NCI-H82 (cell line): ENCODE data around the gene C2CD3.

Source experiments
- DNase-seq: peaks from one replicate; lab custom pipeline; 2025; lab: John Stamatoyannopoulos, UW

Gene C2CD3

GRCh38 chr11:74018331-74019005 lies 152.3 kb downstream of the C2CD3 start:
- DNase-seq, result no peak

DNA sequence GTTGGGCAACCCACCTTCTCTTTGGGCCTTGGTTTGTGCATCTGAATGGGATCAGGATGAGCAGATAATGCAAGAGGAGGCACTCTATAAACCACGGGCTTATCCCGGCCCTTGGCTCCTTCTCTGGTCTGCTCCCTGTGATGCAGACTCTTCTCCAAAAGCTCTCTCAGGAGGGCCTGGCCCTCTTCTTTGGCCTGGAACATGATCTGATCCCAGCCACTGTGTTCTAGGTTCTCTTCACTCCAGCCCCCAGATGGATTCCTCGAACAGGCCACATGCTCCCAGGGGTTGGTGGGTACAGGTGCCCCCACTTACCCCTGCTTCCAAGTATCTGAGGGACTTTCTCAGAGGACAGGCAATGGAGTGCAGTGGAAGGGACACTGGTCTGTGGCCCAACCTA lies 153.2 kb downstream of the C2CD3 start:
- no peak for DNase-seq

DNA sequence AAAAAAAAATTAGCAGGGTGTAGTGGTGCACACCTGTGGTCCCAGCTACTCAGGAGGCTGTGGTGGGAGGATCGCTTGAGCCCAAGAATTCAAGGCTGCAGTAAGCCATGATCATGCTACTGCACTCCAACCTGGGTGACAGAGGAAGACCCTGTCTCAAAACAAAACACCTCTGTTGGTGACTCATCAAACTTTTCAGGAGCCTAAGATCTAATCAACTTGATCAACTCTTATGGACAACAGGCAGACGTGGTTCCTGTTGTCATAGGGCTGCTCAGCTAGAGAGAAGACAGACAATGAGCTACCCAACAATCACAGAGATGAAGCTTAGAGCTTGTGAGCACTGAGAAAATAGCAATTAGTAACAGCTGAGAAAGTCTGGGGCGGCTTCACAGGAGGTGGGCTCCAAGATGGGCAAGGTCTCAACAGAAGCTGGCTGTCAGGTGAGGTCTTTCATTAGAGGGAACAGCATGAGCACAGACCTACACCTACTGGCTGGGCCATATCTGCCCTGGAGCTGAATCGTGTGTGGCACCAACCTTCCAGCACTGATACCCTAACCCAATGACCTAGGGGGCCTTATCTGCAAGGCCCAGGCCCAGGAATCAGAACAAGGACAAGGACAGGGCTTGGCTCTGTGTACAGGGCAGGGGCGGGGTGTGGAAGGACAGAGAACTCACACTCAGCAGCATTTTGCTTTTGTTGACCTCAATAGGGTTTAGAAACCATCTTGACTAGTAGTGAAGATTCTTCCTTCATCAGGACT lies 154.7 kb downstream of the C2CD3 start:
- DNase-seq, result no peak

- DNase-seq, result no peak
These were observed 155.9 kb downstream of the C2CD3 start for GRCh38 chr11:74014880-74015279.

- DNase-seq, result no peak
These were observed 157.7 kb downstream of the C2CD3 start for GRCh38 chr11:74013141-74013540.

DNA sequence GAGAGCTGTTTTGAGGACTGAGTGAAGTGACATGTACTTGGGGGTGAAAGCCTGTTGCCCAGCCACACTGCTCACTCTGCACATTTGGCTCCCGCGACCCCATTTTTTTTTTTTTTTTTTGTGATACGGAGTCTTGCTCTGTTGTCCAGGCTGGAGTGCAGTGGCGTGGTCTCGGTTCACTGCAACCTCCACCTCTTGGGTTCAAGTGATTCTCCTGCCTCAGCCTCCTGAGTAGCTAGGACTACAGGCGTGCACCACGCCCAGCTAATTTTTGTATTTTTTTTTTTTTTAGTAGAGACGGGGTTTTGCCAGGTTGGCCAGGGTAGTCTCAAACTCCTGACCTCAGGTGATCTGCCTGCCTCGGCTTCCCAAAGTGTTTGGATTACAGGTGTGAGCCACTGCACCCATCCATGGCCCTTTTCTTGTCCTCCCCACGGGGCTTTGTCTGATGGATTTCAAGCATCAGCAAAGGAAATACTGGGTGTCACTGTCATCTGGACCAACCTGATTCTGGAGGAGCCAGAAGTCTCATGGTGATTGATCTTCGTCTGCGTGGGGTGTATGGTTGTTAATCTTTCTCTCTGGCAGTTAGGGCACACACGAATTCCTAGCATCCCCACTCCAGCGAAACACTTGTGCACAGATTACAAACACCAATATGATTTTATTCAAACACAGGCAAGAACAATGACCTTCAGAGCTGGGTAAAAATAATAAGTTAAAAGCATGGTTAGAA lies 158.6 kb downstream of the C2CD3 start:
- DNase-seq, result no peak

GRCh38 chr11:74011360-74012073 lies 159.3 kb downstream of the C2CD3 start:
- DNase-seq, result no peak

DNA sequence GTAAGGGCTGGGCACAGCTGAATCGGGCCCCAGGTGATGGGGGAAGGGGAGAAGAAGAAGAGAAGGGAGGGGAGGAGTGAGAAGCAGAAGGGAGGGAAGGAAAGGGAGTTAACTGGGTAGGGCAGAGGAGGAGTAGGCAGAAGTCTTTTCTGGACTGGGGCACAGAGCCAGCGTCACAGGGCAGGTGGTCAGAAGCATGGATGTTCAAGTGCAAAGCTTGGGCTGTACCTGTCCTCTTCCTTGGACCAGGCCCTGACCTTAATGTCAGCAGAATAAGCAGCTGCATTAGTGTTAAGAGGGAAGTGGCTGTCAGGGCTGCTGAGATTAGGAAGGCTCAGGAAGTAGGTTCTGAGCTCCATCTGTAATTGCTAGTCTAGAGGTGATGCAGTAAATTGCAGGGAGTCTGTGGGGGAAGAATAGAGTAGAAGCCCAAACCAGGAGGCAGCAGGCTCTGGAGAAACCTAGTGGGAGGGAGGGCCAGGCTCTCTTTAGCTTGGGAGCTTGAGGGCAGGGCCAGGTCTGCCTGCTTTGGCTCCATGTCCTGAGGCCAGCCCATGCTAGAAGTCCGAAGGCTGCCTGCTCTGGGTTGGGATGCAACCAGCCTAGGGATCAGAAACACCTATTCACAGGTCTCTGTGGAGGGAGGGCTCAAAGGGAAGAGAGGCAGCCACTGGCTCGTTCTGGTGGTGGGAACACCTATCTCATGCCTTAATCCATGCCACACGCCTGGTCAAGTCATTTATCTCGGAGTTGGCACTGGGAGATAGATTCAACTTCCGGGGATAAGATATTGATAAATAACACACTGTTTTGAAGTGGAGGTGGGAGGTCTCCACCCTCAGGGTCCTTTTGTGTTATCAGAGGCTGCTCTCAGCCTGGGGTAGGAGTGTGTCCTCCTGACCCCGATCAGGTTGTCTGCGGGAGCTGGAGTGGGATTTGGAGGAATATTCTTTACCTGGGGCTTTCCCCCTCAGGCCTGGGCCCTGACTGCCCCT lies 160.2 kb downstream of the C2CD3 start:
- peak; percentile 61 for DNase-seq

GRCh38 chr11:74009675-74010305 lies 161.0 kb downstream of the C2CD3 start:
- DNase-seq, result no peak

DNA sequence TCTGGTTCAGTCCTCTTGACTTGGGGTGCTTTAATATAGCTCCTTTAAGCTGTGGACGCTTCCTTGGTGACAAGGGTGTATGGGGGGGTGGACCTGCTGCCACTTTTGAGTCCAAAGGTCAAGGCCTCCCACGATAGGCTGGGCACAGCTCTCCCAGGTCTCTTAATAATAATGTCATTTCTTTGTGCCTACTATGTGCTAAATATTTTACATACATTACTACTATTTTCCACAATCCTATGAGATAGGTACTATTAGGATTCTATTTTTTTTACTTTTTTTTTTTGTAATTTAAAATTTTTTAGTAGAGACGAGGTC lies 161.6 kb downstream of the C2CD3 start:
- DNase-seq, result no peak

DNA sequence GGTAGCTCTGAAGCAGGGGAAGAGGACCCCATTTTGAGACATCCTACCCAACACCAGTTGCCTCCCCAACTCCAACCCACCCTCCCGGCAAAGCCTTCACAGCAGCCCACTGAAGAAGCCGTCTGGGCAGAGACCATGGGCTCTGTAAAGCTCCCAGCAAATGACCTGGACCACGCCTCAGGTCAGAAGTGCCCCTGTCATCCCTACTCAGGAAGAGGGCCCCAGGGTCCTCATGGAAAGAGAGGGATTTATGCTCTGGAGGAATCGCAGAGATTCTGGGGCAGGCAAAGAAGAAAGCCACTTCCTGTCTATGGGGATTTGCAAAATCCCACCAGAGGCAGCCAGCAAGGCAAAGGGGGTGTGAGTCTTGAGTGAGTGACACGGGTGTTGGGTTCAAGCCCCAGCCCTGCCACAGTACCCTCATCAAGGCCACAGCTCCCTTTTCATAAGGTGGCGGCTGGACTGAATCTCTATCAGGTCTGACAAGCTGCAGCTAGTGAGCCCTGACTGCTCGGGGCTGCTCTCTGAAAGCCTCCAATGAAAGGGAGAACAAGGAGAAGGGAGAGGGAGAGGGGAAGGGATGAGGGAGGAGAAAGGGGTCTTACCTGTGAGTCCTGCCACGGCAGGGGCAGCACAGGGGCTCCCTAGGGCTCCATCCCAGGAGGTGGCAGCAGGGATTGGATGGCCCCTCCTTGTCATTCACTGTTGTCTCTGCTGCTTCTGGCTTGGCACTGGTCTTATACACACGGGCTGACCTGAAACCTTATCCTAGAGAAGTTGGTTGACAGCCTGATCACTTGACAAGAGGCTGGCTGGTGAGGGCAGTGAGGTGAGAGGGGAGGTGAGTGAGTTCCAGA lies 162.2 kb downstream of the C2CD3 start, which contains the start of gene UCP3:
Gene UCP3 (minus strand): TSS at position 713 of the 857 bp plus-strand sequence. CDS start 2,043 bp downstream, outside the sequence.
- DNase-seq, result no peak

DNA sequence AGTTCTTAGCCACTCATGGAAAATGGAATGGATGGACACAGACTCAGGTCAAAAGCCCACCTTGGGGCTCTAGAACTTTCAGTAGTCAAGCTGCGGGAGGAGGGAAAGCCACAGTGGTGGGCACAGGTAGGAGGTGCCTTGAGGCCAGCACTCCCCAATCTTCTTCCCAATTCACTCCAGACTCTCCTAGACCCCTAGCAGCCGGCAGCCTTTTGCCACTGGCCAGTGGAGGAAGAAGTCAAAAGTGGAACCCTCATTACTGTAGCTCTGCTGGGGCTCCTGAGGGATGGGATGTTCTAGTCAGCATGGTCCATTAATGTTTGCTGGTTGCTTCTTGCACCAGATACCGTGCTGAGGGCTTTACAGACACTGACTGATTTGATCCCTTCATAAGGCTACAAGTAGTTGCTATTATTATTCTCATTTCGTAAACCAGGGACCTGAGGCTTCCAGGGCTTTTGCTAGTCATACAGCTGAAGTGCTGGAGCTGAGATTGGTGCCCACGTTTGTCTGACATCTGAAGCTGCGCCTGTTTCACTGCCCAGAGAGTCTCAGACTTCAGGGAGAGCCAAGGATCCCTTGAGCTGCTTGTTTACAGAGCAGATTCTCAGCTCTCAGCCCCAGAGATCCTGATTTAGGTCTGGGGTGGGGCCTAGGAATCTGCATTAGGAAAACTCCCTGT lies 163.0 kb downstream of the C2CD3 start:
- DNase-seq, result no peak

GRCh38 chr11:74006743-74007304 lies 164.0 kb downstream of the C2CD3 start:
- DNase-seq, result no peak

DNA sequence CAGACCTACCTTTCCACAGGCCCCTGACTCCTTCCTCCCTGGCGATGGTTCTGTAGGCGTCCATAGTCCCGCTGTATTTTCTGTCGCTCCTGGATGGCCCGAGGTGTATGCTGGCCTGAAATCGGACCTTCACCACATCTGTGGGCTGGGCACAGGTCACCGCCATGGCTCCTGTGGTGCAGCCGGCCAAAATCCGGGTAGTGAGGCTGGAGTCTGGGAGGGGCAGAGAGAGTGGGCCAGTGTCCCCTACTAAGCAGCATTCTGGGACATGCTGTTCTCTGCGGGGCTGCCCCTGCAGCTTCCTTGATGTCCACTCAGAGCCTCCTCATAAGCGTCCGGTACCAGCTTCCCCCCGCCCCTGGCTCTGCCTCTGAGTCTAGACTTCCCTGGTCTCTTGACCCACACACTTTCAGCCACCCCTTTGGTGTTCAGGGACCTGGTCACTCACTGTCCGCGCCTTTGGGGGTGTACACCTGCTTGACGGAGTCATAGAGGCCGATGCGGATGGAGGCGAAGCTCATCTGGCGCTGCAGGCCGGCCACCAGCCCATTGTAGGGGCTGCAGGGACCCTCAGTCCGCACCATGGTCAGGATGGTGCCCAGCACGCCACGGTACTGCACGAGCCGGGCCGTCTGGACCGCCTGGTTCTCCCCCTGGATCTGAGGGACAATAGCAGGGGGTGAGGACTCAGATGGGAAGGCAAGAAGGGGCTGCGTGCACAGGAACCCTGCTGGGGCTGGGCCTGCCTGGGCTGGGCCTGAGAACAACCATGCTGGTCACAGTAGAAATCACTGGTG lies 164.9 kb downstream of the C2CD3 start:
- no peak for DNase-seq

GRCh38 chr11:74004759-74005615 lies 165.8 kb downstream of the C2CD3 start:
- DNase-seq, result no peak

DNA sequence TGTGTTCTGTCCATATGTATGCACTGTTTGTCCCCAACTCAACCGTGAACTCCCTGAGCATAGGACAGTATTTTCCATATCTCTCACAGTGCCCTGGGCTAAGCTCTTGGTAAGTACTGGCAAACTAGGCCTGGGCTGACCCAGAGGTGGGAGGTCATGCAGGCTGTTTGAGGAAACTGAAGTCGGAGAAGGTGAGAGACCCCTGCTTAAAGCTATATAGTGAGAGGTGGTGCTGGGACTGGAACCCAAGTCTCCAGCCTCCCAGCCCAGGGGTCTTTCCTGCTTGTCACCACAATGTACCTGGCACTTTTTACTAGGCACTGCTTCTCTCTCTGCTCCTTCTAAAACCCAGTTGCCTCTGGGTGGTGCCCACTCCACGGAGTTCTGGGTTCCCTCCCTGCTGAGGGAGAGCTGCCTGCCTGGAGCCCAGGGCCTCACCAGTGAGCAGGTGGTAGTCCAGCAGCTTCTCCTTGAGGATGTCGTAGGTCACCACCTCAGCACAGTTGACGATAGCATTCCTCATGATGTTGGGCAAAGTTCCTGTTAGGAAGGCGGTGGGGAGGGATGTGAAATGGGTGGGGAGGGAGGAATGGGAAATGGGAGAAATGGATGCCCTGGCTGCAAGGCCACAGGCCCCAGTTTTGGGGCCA lies 166.6 kb downstream of the C2CD3 start:
- no peak for DNase-seq
